HepG2 (cell line): ENCODE measurements around the gene RUSC1. TPM values are rescaled to one million over a fixed set of nuclear protein-coding genes. Genes with fewer than 3 reads are reported as not detected.

ENCODE experiments used
- CEBPB ChIP-seq: IDR thresholded peaks from 2 replicates; pipeline ENCODE4 v1.6.1; 2011; ENCODE audit warnings: low read depth, low read length, improper control_type of control experiment, borderline replicate concordance
- FOXK2 ChIP-seq: fragments of 450-650 bp; IDR thresholded peaks from 2 replicates; pipeline ENCODE4 v1.6.1; 2016
- HBP1 ChIP-seq: IDR thresholded peaks from 2 replicates; pipeline ENCODE4 v1.6.1; 2016; ENCODE audit warnings: low read depth, control low read depth
- HDAC6 ChIP-seq: fragments of 200-600 bp; sonication (generic); IDR thresholded peaks from 2 replicates; pipeline ENCODE4 v1.7.0; 2017; ENCODE audit warnings: mild to moderate bottlenecking, antibody characterized with exemption, low read length, low read depth
- NR1H2 ChIP-seq: sonication (generic); formaldehyde crosslinking; IDR thresholded peaks from 2 replicates; pipeline ENCODE4 v1.8.1; 2022; ENCODE audit warnings: low read depth, missing genetic modification reagents, borderline replicate concordance
- REPIN1 ChIP-seq: sonication (generic); formaldehyde crosslinking; IDR thresholded peaks from 2 replicates; pipeline ENCODE4 v1.8.0; 2022; ENCODE audit warnings: missing genetic modification reagents, low read depth, mild to moderate bottlenecking, borderline replicate concordance
- SALL1 ChIP-seq: sonication (generic); formaldehyde crosslinking; IDR thresholded peaks from 2 replicates; pipeline ENCODE4 v1.8.0; 2022; ENCODE audit warnings: mild to moderate bottlenecking, missing genetic modification reagents
- TBX2 ChIP-seq: sonication (generic); formaldehyde crosslinking; IDR thresholded peaks from 2 replicates; pipeline ENCODE4 v1.5.0; 2020; ENCODE audit warnings: missing genetic modification reagents, mild to moderate bottlenecking, borderline replicate concordance
- ZMAT3 ChIP-seq: sonication (generic); formaldehyde crosslinking; conservative IDR thresholded peaks from 2 replicates; pipeline ENCODE4 v1.7.0; 2021; ENCODE audit warnings: missing genetic modification reagents
- ZNF274 ChIP-seq: sonication (generic); formaldehyde crosslinking; IDR thresholded peaks from 2 replicates; pipeline ENCODE4 v1.5.1; 2020; ENCODE audit warnings: mild to moderate bottlenecking, missing genetic modification reagents
- ZNF644 ChIP-seq: IDR thresholded peaks from 2 replicates; pipeline ENCODE4 v1.6.1; 2016; ENCODE audit warnings: low read depth
- ZNF746 ChIP-seq: sonication (generic); formaldehyde crosslinking; IDR thresholded peaks from 2 replicates; pipeline ENCODE4 v1.8.0; 2022; ENCODE audit warnings: mild to moderate bottlenecking, missing genetic modification reagents
- ZNF75D ChIP-seq: sonication (generic); formaldehyde crosslinking; IDR thresholded peaks from 2 replicates; pipeline ENCODE4 v1.8.1; 2023; ENCODE audit warnings: missing genetic modification reagents, mild to moderate bottlenecking, borderline replicate concordance
- ZNF773 ChIP-seq: sonication (generic); formaldehyde crosslinking; IDR thresholded peaks from 2 replicates; pipeline ENCODE4 v1.4.0; 2020; ENCODE audit warnings: missing genetic modification reagents, borderline replicate concordance
- polyA plus RNA-seq, 8 experiments: library from polyadenylated mRNA; depleted of rRNA in 3 of 8; stranded (reverse) in 7 of 8; unstranded in 1 of 8; fragments of >200 nt; fragmentation: Illumina TruSeq in 4 of 8; extraction: Trizol in 4 of 8; gene quantifications; 2 replicates each; pipeline versions ENCODE4 v1.2.1 to v1.2.3, GENCODE V29; 2011 to 2016; ENCODE audit warnings: low read depth in 4 of 8, missing spikeins in 1 of 8, mixed read lengths in 1 of 8; ENCODE audit not compliant: insufficient read depth in 1 of 8
- total RNA-seq, 5 experiments: library from RNA; depleted of rRNA; stranded (reverse); fragments of >200 nt; fragmentation: Illumina TruSeq; extraction: Trizol; gene quantifications; 2 replicates each; pipeline ENCODE4 v1.2.3, GENCODE V29; 2016; ENCODE audit warnings: low read depth in 1 of 5
- TF ChIP-seq, protein P1 (sequence below): fragments of 450-650 bp; IDR thresholded peaks from 2 replicates; pipeline ENCODE4 v1.6.1; 2017
- TF ChIP-seq, protein P2 (sequence below): IDR thresholded peaks from 2 replicates; pipeline ENCODE4 v1.6.1; 2016; ENCODE audit warnings: missing biosample characterization, missing genetic modification reagents, low read depth
- TF ChIP-seq, protein P3 (sequence below): sonication (generic); formaldehyde crosslinking; IDR thresholded peaks from 2 replicates; pipeline ENCODE4 v1.5.0; 2020; ENCODE audit warnings: mild to moderate bottlenecking, missing genetic modification reagents
- TF ChIP-seq, protein P4 (sequence below): sonication (generic); formaldehyde crosslinking; IDR thresholded peaks from 2 replicates; pipeline ENCODE4 v1.4.0; 2020; ENCODE audit warnings: mild to moderate bottlenecking, missing genetic modification reagents

Gene RUSC1
- total and polyA plus RNA-seq, 2 of the 13 experiments (the other 11 are each of a cell fraction or from before 2014, with no cell fraction given), result 18.7 to 20.4 TPM

- no peak for TF ChIP-seq HDAC6
- TF ChIP-seq TBX2 (CRISPR knock-in tag), result no peak; the same call in 1 of the 2 replicates
- no peak for TF ChIP-seq FOXK2
- TF ChIP-seq, protein P1, sequence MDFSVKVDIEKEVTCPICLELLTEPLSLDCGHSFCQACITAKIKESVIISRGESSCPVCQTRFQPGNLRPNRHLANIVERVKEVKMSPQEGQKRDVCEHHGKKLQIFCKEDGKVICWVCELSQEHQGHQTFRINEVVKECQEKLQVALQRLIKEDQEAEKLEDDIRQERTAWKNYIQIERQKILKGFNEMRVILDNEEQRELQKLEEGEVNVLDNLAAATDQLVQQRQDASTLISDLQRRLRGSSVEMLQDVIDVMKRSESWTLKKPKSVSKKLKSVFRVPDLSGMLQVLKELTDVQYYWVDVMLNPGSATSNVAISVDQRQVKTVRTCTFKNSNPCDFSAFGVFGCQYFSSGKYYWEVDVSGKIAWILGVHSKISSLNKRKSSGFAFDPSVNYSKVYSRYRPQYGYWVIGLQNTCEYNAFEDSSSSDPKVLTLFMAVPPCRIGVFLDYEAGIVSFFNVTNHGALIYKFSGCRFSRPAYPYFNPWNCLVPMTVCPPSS, result no peak
- TF ChIP-seq REPIN1 (CRISPR knock-in tag), result peak; percentile 69; the same call in 1 of the 2 replicates
- no peak for TF ChIP-seq CEBPB
- no peak for TF ChIP-seq ZNF746 (CRISPR knock-in tag)
- TF ChIP-seq, protein P2, sequence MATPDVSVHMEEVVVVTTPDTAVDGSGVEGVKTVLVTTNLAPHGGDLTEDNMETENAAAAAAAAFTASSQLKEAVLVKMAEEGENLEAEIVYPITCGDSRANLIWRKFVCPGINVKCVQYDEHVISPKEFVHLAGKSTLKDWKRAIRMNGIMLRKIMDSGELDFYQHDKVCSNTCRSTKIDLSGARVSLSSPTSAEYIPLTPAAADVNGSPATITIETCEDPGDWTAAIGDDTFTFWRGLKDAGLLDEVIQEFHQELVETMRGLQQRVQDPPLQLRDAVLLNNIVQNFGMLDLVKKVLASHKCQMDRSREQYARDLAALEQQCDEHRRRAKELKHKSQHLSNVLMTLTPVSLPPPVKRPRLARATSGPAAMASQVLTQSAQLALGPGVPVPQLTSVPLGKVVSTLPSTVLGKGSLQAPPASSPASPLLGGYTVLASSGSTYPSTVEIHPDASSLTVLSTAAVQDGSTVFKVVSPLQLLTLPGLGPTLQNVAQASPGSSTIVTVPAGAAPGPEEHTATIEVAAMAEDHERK (CRISPR knock-in tag), result no peak
- no peak for TF ChIP-seq ZNF773 (CRISPR knock-in tag)
- no peak for TF ChIP-seq ZMAT3 (CRISPR knock-in tag)
- TF ChIP-seq ZNF644, result no peak
- TF ChIP-seq, protein P3, sequence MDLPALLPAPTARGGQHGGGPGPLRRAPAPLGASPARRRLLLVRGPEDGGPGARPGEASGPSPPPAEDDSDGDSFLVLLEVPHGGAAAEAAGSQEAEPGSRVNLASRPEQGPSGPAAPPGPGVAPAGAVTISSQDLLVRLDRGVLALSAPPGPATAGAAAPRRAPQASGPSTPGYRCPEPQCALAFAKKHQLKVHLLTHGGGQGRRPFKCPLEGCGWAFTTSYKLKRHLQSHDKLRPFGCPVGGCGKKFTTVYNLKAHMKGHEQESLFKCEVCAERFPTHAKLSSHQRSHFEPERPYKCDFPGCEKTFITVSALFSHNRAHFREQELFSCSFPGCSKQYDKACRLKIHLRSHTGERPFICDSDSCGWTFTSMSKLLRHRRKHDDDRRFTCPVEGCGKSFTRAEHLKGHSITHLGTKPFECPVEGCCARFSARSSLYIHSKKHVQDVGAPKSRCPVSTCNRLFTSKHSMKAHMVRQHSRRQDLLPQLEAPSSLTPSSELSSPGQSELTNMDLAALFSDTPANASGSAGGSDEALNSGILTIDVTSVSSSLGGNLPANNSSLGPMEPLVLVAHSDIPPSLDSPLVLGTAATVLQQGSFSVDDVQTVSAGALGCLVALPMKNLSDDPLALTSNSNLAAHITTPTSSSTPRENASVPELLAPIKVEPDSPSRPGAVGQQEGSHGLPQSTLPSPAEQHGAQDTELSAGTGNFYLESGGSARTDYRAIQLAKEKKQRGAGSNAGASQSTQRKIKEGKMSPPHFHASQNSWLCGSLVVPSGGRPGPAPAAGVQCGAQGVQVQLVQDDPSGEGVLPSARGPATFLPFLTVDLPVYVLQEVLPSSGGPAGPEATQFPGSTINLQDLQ, result no peak
- no peak for TF ChIP-seq ZNF75D (CRISPR knock-in tag)
- TF ChIP-seq ZNF274 (CRISPR knock-in tag), result 0 out of 2 replicates have a peak, but pooled peaks have one; percentile 23
- no peak for TF ChIP-seq SALL1 (CRISPR knock-in tag)
- no peak for TF ChIP-seq NR1H2 (CRISPR knock-in tag)
- TF ChIP-seq, protein P4, sequence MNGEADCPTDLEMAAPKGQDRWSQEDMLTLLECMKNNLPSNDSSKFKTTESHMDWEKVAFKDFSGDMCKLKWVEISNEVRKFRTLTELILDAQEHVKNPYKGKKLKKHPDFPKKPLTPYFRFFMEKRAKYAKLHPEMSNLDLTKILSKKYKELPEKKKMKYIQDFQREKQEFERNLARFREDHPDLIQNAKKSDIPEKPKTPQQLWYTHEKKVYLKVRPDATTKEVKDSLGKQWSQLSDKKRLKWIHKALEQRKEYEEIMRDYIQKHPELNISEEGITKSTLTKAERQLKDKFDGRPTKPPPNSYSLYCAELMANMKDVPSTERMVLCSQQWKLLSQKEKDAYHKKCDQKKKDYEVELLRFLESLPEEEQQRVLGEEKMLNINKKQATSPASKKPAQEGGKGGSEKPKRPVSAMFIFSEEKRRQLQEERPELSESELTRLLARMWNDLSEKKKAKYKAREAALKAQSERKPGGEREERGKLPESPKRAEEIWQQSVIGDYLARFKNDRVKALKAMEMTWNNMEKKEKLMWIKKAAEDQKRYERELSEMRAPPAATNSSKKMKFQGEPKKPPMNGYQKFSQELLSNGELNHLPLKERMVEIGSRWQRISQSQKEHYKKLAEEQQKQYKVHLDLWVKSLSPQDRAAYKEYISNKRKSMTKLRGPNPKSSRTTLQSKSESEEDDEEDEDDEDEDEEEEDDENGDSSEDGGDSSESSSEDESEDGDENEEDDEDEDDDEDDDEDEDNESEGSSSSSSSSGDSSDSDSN (CRISPR knock-in tag), result peak; percentile 15; the same call in 1 of the 2 replicates
- no peak for TF ChIP-seq HBP1 (CRISPR knock-in tag)
Observed at GRCh38 chr1:155324717-155325602, 4.3 kb downstream of the RUSC1 start (continued).
